ENCODE results near the gene SH3GL1.

Gene SH3GL1

GRCh38 chr19:4375164-4376027 lies 25.0 kb downstream of the SH3GL1 start:
- DNase-seq, result peak; percentile 67

GRCh38 chr19:4374498-4375163 lies 25.7 kb downstream of the SH3GL1 start:
- DNase-seq, result peak; percentile 44

GRCh38 chr19:4373601-4374497 lies 26.5 kb downstream of the SH3GL1 start:
- no peak for DNase-seq

GRCh38 chr19:4373013-4373367 lies 27.4 kb downstream of the SH3GL1 start:
- DNase-seq, result no peak

- DNase-seq, result no peak
These were observed 28.0 kb downstream of the SH3GL1 start for GRCh38 chr19:4372165-4373012.

GRCh38 chr19:4371247-4372164 lies 28.8 kb downstream of the SH3GL1 start:
- no peak for DNase-seq

- no peak for DNase-seq
These were observed 29.8 kb downstream of the SH3GL1 start for GRCh38 chr19:4370418-4371041.

GRCh38 chr19:4369888-4370260 lies 30.5 kb downstream of the SH3GL1 start:
- DNase-seq, result no peak

- DNase-seq, result no peak
These were observed 31.0 kb downstream of the SH3GL1 start for GRCh38 chr19:4369109-4369887.

- no peak for DNase-seq
These were observed 32.1 kb downstream of the SH3GL1 start for GRCh38 chr19:4368128-4368820.

- DNase-seq, result no peak
These were observed 32.6 kb downstream of the SH3GL1 start for GRCh38 chr19:4367781-4368127.

- DNase-seq, result no peak
These were observed 33.0 kb downstream of the SH3GL1 start for GRCh38 chr19:4367336-4367723.

- no peak for DNase-seq
These were observed 33.5 kb downstream of the SH3GL1 start for GRCh38 chr19:4366666-4367335.

GRCh38 chr19:4365791-4366665 lies 34.3 kb downstream of the SH3GL1 start:
- no peak for DNase-seq

- no peak for DNase-seq
These were observed 35.0 kb downstream of the SH3GL1 start for GRCh38 chr19:4365341-4365740.

- DNase-seq, result no peak
These were observed 36.6 kb downstream of the SH3GL1 start for GRCh38 chr19:4363571-4364304.

Measured in GOT3 (cell line).